Adrenal gland (tissue), 12 donors: ENCODE results near the gene LHX4. TPM values are rescaled to one million over a fixed set of nuclear protein-coding genes. Genes with fewer than 3 reads are reported as not detected.

Source experiments
- DNase-seq, 7 donors: peaks; one replicate each; pipeline ENCODE4 v3.0.0-alpha.2; 2019 to 2020
- H3K27ac ChIP-seq, 5 donors: fragments of 200-600 bp; sonication (generic) in 4 of 5; 1 replicate in 3 of 5; 2 replicates in 2 of 5; pipeline versions ENCODE4 v1.5.1 to v1.8.0; 2016 to 2020; ENCODE audit warnings: mild to moderate bottlenecking in 1 of 5
- H3K27me3 ChIP-seq: fragments of 200-600 bp; 2 replicates; pipeline ENCODE4 v1.8.0; 2021
- H3K36me3 ChIP-seq, 2 donors: fragments of 200-600 bp; replicated peaks in 1 of 2; 1 replicate in 1 of 2; 2 replicates in 1 of 2; pipeline versions ENCODE4 v1.5.1 to v1.8.0; 2018 to 2022
- H3K4me1 ChIP-seq, 2 donors: fragments of 200-600 bp; replicated peaks in 1 of 2; 1 replicate in 1 of 2; 2 replicates in 1 of 2; pipeline versions ENCODE4 v1.5.1 to v1.8.0; 2018 to 2021
- H3K4me3 ChIP-seq, 4 donors: fragments of 200-600 bp; sonication (generic) in 3 of 4; one replicate each; pipeline ENCODE4 v1.5.1; 2016 to 2018
- H3K9me3 ChIP-seq, 3 donors: fragments of 200-600 bp; sonication (generic) in 1 of 3; replicated peaks in 1 of 3; 1 replicate in 2 of 3; 2 replicates in 1 of 3; pipeline versions ENCODE4 v1.5.1 to v1.8.0; 2016 to 2021
- POLR2A ChIP-seq, 2 donors: fragments of 450-650 bp; IDR thresholded peaks; one replicate each; pipeline ENCODE4 v1.6.1; 2017; ENCODE audit warnings: antibody characterized with exemption in 2 of 2, mild to moderate bottlenecking in 2 of 2, moderate library complexity in 1 of 2
- WGBS, 4 donors: extraction: QIAGEN DNeasy Blood & Tissue Kit in 2 of 4; methylation state at CpG; one replicate each; pipeline versions ENCODE4 v1.1.5 to v1.1.7; 2013 to 2017; 5-methylcytosine and 5-hydroxymethylcytosine counted together
- intact Hi-C, 2 donors: fragments of 100-400 bp; cut with DNase I; formaldehyde crosslinking; loops; one replicate each; pipeline versions ENCODE4 v1.14.1 to v1.15.0; 2022 to 2023
- polyA plus RNA-seq, 3 donors: library from polyadenylated mRNA; stranded (reverse); fragments of 200-250 nt in 2 of 3; fragments of 350-450 nt in 1 of 3; fragmentation: Illumina TruSeq in 1 of 3; extraction: RNeasy Lipid Tissue Mini Kit (QIAGEN cat#74804) in 1 of 3; gene quantifications; one replicate each; pipeline ENCODE4 v1.2.3, GENCODE V29; 2013 to 2014
- total RNA-seq, 9 donors: library from RNA; depleted of rRNA in 4 of 9; stranded (reverse); fragments of >200 nt in 4 of 9; fragments of 120-200 nt in 1 of 9; fragmentation: NEBNext Ultra II Directional in 1 of 9; extraction: Animal tissue kit (Norgen Biotek cat#: 25700) in 1 of 9; gene quantifications; one replicate each; pipeline versions ENCODE4 v1.1.0 to v1.2.4, GENCODE V29; 2013 to 2023
- TF ChIP-seq, protein P1 (sequence below), 6 experiments: fragments of 450-650 bp in 4 of 6; fragments of 200-600 bp in 2 of 6; sonication (generic) in 1 of 6; IDR thresholded peaks; 1 replicate in 5 of 6; 2 replicates in 1 of 6; pipeline versions ENCODE4 v1.5.1 to v1.8.0; 2016 to 2021; ENCODE audit warnings: antibody characterized with exemption in 6 of 6, mild to moderate bottlenecking in 2 of 6, moderate library complexity in 1 of 6
- donor health status: healthy with polysubstance abuse.
- donor health status: Bipolar disorder and iron deficiency.
- donor health status: DM: yes; HTN: yes; CAD: no.
- donor health status: DM: no; HTN: no; CAD: no.
- donor health status: DM: no; HTN: no; CAD: no.
- donor health status: DM: yes; HTN: yes; CAD: no.

The LHX4 gene
- total and polyA plus RNA-seq, 12 donors, result not detected

DNA sequence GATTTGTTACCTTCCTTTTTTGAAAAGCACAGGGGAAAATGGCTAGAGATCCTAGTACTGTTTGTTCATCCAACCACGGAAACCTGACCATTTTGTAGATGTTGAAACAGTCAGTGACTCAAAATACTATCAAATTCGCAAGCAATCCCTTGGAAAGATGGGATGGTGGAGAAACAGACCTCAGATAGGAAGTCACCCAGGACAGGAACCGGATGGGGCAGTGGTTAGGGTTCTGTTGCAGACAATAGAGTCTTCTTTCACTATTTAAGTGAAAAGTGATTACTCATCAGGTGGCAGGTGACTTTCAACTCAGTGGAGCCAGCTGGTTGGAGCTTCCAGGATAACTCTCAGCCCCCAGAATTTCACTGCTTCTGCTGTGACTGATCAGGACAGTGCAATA lies 17.0 kb downstream of the LHX4 start:
- H3K9me3 ChIP-seq, result no peaks in the 10 kb centered on the region
- no peak overlapping the region for H3K4me3 ChIP-seq
- intact Hi-C loops, result no loop called here
- H3K27me3 ChIP-seq, result peaks cover 19% of the 10 kb centered on the region
- no peak for DNase-seq
- H3K27ac ChIP-seq, result no peak overlapping the region
- TF ChIP-seq, protein P1, sequence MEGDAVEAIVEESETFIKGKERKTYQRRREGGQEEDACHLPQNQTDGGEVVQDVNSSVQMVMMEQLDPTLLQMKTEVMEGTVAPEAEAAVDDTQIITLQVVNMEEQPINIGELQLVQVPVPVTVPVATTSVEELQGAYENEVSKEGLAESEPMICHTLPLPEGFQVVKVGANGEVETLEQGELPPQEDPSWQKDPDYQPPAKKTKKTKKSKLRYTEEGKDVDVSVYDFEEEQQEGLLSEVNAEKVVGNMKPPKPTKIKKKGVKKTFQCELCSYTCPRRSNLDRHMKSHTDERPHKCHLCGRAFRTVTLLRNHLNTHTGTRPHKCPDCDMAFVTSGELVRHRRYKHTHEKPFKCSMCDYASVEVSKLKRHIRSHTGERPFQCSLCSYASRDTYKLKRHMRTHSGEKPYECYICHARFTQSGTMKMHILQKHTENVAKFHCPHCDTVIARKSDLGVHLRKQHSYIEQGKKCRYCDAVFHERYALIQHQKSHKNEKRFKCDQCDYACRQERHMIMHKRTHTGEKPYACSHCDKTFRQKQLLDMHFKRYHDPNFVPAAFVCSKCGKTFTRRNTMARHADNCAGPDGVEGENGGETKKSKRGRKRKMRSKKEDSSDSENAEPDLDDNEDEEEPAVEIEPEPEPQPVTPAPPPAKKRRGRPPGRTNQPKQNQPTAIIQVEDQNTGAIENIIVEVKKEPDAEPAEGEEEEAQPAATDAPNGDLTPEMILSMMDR (IDR thresholded peaks at IDR 0.05), result no peak
- TF ChIP-seq POLR2A (IDR thresholded peaks at IDR 0.05), result no peak
- no peaks in the 10 kb centered on the region for H3K4me1 ChIP-seq
- no peaks in the 10 kb centered on the region for H3K36me3 ChIP-seq
- 76 to 85% (median 82%) methylated on average over 3 of the region's 3 CpGs for WGBS, 4 donors

DNA sequence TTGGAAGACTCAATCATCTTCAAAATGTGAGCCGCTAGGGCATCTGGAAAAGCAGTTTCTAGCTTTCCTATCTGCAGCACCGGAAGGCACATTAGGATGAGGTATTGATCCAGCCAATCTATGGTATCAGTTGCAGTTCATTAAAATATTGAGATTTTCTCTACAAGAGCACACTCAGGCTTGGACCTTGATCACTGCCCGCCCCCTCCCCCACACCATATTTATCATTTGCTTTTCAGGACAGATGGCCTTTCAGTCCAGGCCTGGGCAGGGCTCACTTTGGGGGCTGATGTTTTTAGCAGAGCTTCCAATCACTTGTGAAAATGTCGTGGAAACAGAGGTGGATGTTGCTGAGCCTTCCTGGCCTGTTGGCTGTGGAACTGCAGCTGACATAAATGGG lies 17.5 kb downstream of the LHX4 start:
- Histone ChIP-seq H3K27me3 (peaks cover 19% of the 10 kb centered on the region), H3K27ac (no peak overlapping the region), H3K4me3 (no peak overlapping the region), H3K9me3 (no peaks in the 10 kb centered on the region), H3K4me1 (no peaks in the 10 kb centered on the region), H3K36me3 (no peaks in the 10 kb centered on the region)
- no peak for TF ChIP-seq POLR2A (IDR thresholded peaks at IDR 0.05)
- TF ChIP-seq, protein P1 (IDR thresholded peaks at IDR 0.05), result no peak
- DNase-seq, result no peak
- intact Hi-C loops, result no loop called here
- WGBS, 4 donors, result 87 to 95% (median 91%) methylated on average over 4 of the region's 4 CpGs

DNA sequence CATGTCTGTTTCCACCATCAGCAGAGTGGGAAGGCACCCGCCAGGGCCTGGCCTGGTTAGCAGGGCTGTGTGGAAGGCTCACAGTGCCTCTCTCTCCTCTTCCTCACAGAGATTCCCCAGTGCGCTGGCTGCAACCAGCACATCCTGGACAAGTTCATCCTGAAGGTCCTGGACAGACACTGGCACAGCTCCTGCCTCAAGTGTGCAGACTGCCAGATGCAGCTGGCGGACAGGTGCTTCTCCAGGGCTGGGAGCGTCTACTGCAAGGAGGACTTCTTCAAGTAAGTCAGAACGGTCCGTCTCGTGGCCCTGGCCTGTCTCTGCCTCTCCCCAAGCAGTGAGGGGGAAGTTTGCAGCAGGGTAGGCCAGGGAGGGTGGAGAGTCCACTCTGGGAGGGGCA lies 18.1 kb downstream of the LHX4 start:
- DNase-seq, result no peak
- TF ChIP-seq POLR2A (IDR thresholded peaks at IDR 0.05), result no peak
- TF ChIP-seq, protein P1 (IDR thresholded peaks at IDR 0.05), result no peak
- 88 to 93% (median 92%) methylated on average over 5 to 7 of the region's 7 CpGs for WGBS, 4 donors
- Histone ChIP-seq H3K9me3 (no peaks in the 10 kb centered on the region), H3K4me3 (no peak overlapping the region), H3K4me1 (no peaks in the 10 kb centered on the region), H3K27ac (no peak overlapping the region), H3K36me3 (no peaks in the 10 kb centered on the region), H3K27me3 (peaks cover 16% of the 10 kb centered on the region)
- intact Hi-C loops, result no loop called here

DNA sequence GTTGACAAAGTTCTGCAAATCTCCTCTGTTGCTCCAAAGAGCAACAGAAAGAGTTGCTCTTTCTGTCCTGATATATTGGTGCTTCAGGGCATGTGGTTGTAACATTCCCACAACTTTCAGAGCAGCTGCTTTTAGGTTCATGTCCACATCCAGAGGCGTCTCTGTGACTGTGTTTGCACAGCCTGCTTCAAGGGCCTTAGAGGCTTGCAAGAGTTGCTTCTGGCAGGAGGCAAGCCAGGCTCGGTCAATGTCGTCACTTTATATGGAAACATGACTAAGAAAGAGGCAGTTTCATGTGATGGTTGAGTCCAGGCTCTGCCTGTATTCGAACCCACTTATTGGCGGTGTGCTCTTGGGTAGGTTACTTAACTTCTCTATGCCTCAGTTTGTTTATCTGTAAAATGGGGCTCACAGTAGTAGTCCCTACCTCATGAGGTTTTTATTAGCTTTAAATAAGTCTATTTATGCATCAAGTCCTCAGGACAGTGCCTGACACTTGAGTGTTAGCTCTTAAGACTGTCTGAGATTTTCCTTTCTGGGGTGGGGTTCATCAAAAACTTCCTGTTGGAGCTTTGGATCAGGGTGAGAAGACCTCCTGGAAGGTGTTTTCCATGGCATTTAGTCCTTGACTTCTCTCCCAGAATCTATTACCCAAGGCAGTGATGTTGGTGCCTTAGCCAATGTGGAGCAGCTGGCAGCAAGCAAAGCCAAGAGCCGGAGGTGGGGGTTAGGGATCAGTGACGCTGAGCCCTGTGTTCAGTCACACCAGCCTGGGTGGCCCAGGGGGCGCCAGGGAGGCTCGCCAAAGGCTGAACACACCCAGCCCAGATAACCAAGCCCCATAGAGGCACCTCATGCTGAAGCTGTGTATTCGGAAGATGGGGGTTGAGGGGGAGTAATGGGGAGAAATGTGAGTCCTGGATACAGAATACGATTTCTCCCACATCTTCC lies 18.9 kb downstream of the LHX4 start:
- intact Hi-C loops, result no loop called here
- WGBS, 4 donors, result 69 to 81% (median 78%) methylated on average over 11 of the region's 11 CpGs
- no peaks in the 10 kb centered on the region for H3K9me3 ChIP-seq
- no peak overlapping the region for H3K27ac ChIP-seq
- no peak overlapping the region for H3K4me3 ChIP-seq
- no peak for DNase-seq
- H3K36me3 ChIP-seq, result no peaks in the 10 kb centered on the region
- H3K4me1 ChIP-seq, result no peaks in the 10 kb centered on the region
- H3K27me3 ChIP-seq, result peaks cover 10% of the 10 kb centered on the region
- TF ChIP-seq, protein P1 (IDR thresholded peaks at IDR 0.05), result no peak
- no peak for TF ChIP-seq POLR2A (IDR thresholded peaks at IDR 0.05)
